ENCODE results near the gene CD99L2. TPM values are rescaled to one million over a fixed set of nuclear protein-coding genes. Genes with fewer than 3 reads are reported as not detected.
A peak's percentile ranks its signal among the peaks of the same experiment; 100 is the strongest.

Gene CD99L2
- 30.8 to 34.5 TPM (median 33.3 TPM) in 3 replicates for total RNA-seq

GRCh38 chrX:150898343-150899190, at the start of gene CD99L2:
Gene CD99L2, minus strand, starts transcription at chrX:150898668. Its CDS starts 80 bp downstream, at chrX:150898588.
- Mint-ChIP-seq H3K27ac (peak within 1 kb of the TSS; percentile 93), H3K9me3 (peaks cover 14% of the 10 kb centered on the region), H3K36me3 (no peaks in the 10 kb centered on the region), H3K4me3 (peak within 1 kb of the TSS; percentile 78), H3K27me3 (ENCODE audit: low read depth) (peaks cover 4% of the 10 kb centered on the region), H3K4me1 (no peaks in the 10 kb centered on the region)
- TF ChIP-seq CTCF (IDR thresholded peaks at IDR 0.05; ENCODE audit: unreplicated experiment), result no peak
- peak; percentile 81 to 90 for DNase-seq (ENCODE audit: low spot score in 2 of 2, unreplicated experiment in 2 of 2)

- no peaks in the 10 kb centered on the region for H3K27me3 Mint-ChIP-seq (ENCODE audit: low read depth)
- no peak for TF ChIP-seq CTCF (IDR thresholded peaks at IDR 0.05; ENCODE audit: unreplicated experiment)
- no peak overlapping the region for H3K4me3 Mint-ChIP-seq
- peaks cover 4% of the 10 kb centered on the region for H3K4me1 Mint-ChIP-seq
- no peak overlapping the region for H3K27ac Mint-ChIP-seq
- DNase-seq (ENCODE audit: low spot score in 2 of 2, unreplicated experiment in 2 of 2), result no peak
- H3K36me3 Mint-ChIP-seq, result no peaks in the 10 kb centered on the region
- H3K9me3 Mint-ChIP-seq, result peaks cover 12% of the 10 kb centered on the region
Observed at GRCh38 chrX:150944233-150944632, 45.8 kb upstream of the CD99L2 start.

GRCh38 chrX:150942942-150943594, 44.6 kb upstream of the CD99L2 start:
- Mint-ChIP-seq H3K27ac (no peak overlapping the region), H3K4me3 (no peak overlapping the region), H3K36me3 (no peaks in the 10 kb centered on the region), H3K9me3 (peaks cover 18% of the 10 kb centered on the region), H3K27me3 (ENCODE audit: low read depth) (no peaks in the 10 kb centered on the region), H3K4me1 (peaks cover 4% of the 10 kb centered on the region)
- TF ChIP-seq CTCF (IDR thresholded peaks at IDR 0.05; ENCODE audit: unreplicated experiment), result no peak
- no peak for DNase-seq (ENCODE audit: low spot score in 2 of 2, unreplicated experiment in 2 of 2)

- Mint-ChIP-seq H3K27me3 (ENCODE audit: low read depth) (no peaks in the 10 kb centered on the region), H3K9me3 (peaks cover 20% of the 10 kb centered on the region), H3K36me3 (no peaks in the 10 kb centered on the region), H3K4me1 (peaks cover 4% of the 10 kb centered on the region), H3K4me3 (no peak overlapping the region), H3K27ac (no peak overlapping the region)
- TF ChIP-seq CTCF (IDR thresholded peaks at IDR 0.05; ENCODE audit: unreplicated experiment), result no peak
- DNase-seq (ENCODE audit: low spot score in 2 of 2, unreplicated experiment in 2 of 2), result no peak
Observed at GRCh38 chrX:150941580-150941979, 43.1 kb upstream of the CD99L2 start.

- no peak for DNase-seq (ENCODE audit: low spot score in 2 of 2, unreplicated experiment in 2 of 2)
- peaks cover 20% of the 10 kb centered on the region for H3K9me3 Mint-ChIP-seq
- H3K27me3 Mint-ChIP-seq (ENCODE audit: low read depth), result no peaks in the 10 kb centered on the region
- H3K4me1 Mint-ChIP-seq, result peaks cover 4% of the 10 kb centered on the region
- no peak for TF ChIP-seq CTCF (IDR thresholded peaks at IDR 0.05; ENCODE audit: unreplicated experiment)
- no peak overlapping the region for H3K27ac Mint-ChIP-seq
- no peaks in the 10 kb centered on the region for H3K36me3 Mint-ChIP-seq
- no peak overlapping the region for H3K4me3 Mint-ChIP-seq
Observed at GRCh38 chrX:150940844-150941495, 42.5 kb upstream of the CD99L2 start.
